HG02884 (cell line): Measurements from ENCODE around the gene GPC5.
"Not testable (repeated sequence)": the region's sequence is repeated elsewhere in the genome, so short reads cannot be mapped to it uniquely, and the experiment has no call there.

Experiments
- ATAC-seq: cut with Tn5 transposase; IDR thresholded peaks from one replicate; pipeline ENCODE4 v1.9.1; 2021; ENCODE audit warnings: mild to moderate bottlenecking, moderate library complexity; ENCODE audit not compliant: unreplicated experiment

The GPC5 gene

GRCh38 chr13:92415781-92416180 is 1017.4 kb downstream of the GPC5 start:
- ATAC-seq, result no peak

GRCh38 chr13:92418818-92419412 is 1020.5 kb downstream of the GPC5 start:
- no peak for ATAC-seq

- ATAC-seq, result no peak
Observed at GRCh38 chr13:92429231-92429630, 1030.8 kb downstream of the GPC5 start.

GRCh38 chr13:92433386-92433785 is 1035.0 kb downstream of the GPC5 start:
- no peak for ATAC-seq

GRCh38 chr13:92433963-92434362 is 1035.5 kb downstream of the GPC5 start:
- ATAC-seq, result no peak

GRCh38 chr13:92436924-92437323 is 1038.5 kb downstream of the GPC5 start:
- ATAC-seq, result no peak

GRCh38 chr13:92444244-92444643 is 1045.8 kb downstream of the GPC5 start:
- ATAC-seq, result no peak

GRCh38 chr13:92451060-92451459 is 1052.6 kb downstream of the GPC5 start:
- no peak for ATAC-seq

GRCh38 chr13:92452840-92453239 is 1054.4 kb downstream of the GPC5 start:
- no peak for ATAC-seq

GRCh38 chr13:92459306-92459705 is 1060.9 kb downstream of the GPC5 start:
- no peak for ATAC-seq

GRCh38 chr13:92460479-92460878 is 1062.1 kb downstream of the GPC5 start:
- ATAC-seq, result no peak

GRCh38 chr13:92461402-92461801 is 1063.0 kb downstream of the GPC5 start:
- no peak for ATAC-seq

GRCh38 chr13:92461831-92462230 is 1063.4 kb downstream of the GPC5 start:
- ATAC-seq, result no peak

- no peak for ATAC-seq
Observed at GRCh38 chr13:92463134-92463533, 1064.7 kb downstream of the GPC5 start.

GRCh38 chr13:92473765-92474475 is 1075.5 kb downstream of the GPC5 start:
- ATAC-seq, result no peak

GRCh38 chr13:92480387-92480786 is 1082.0 kb downstream of the GPC5 start:
- no peak for ATAC-seq

GRCh38 chr13:92482790-92483189 is 1084.4 kb downstream of the GPC5 start:
- not testable (repeated sequence) for ATAC-seq

GRCh38 chr13:92483894-92484293 is 1085.5 kb downstream of the GPC5 start:
- no peak for ATAC-seq

GRCh38 chr13:92487238-92487637 is 1088.8 kb downstream of the GPC5 start:
- no peak for ATAC-seq

GRCh38 chr13:92488249-92488852 is 1089.9 kb downstream of the GPC5 start:
- no peak for ATAC-seq

- no peak for ATAC-seq
Observed at GRCh38 chr13:92491839-92492238, 1093.4 kb downstream of the GPC5 start.

- ATAC-seq, result no peak
Observed at GRCh38 chr13:92494915-92495314, 1096.5 kb downstream of the GPC5 start.
